ENCODE results near the gene UBE2E2. TPM values are rescaled to one million over a fixed set of nuclear protein-coding genes. Genes with fewer than 3 reads are reported as not detected.

Gene UBE2E2
- total RNA-seq, 1 donor from 2014 or later, result 28.7 TPM

DNA sequence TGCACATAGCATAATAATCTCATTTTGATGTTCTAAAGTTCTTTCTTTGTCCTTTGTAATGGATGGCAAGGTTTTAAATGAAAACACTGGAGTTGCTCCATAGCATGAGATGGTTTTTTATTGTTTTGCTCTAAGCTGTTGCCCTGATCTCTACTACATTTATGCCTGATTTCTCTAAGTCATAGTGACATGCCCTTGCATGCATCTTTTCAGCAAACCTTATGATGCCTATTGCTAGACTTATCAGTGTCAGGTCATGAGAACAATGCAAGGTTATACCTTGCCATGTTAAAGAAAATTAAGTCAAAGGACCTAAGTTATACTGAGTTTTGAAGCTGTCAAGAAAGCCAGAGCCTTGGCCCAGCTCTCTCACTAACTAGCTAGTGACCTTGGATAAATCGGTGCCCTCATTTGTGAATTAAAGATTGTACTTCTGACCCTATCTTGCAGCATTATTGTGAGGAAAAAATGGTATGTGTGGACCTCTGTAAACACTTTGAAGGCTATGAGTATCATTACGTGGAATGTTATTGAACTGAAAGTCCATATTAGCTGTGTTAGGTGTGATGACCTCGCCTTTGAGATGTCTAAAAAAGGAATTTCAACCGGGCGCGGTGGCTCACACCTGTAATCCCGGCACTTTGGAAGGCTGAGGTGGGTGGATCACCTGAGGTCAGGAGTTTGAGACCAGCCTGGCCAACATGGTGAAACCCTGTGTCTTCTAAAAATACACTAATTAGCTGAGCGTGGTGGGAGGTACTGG lies 346.2 kb downstream of the UBE2E2 start:
- Histone ChIP-seq H3K36me3 (ENCODE audit: control insufficient read depth, insufficient read depth, low read length) (no peaks in the 10 kb centered on the region), H3K27me3 (ENCODE audit: control insufficient read depth, insufficient read depth, low read length) (no peaks in the 10 kb centered on the region), H3K4me3 (ENCODE audit: low read depth, low read length) (no peak overlapping the region)
- DNase-seq (ENCODE audit: low read depth), result no peak
- TF ChIP-seq CTCF (IDR thresholded peaks at IDR 0.05; ENCODE audit: insufficient read depth, low read length, poor library complexity, severe bottlenecking), result no peak

DNA sequence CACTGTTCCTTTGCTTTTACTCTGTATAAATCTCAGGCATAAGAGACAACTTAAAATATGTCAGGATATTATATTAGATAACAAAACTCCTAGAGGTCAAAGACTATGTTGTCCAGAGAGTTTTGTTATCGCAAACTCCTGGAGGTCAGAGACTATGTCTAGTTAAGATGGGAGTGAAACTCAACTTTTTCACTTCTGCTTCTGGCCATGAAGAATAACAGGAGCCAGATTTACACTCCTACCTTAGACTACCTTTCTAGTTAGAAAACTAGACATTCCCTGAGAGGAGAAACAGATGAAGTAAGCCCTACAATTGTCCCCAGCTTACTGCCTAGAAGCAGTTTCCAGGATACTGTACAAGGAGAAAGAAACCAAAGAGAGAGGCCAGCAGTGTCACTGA lies 347.3 kb downstream of the UBE2E2 start:
- no peak for DNase-seq (ENCODE audit: low read depth)
- no peak overlapping the region for H3K4me3 ChIP-seq (ENCODE audit: low read depth, low read length)
- no peaks in the 10 kb centered on the region for H3K36me3 ChIP-seq (ENCODE audit: control insufficient read depth, insufficient read depth, low read length)
- TF ChIP-seq CTCF (IDR thresholded peaks at IDR 0.05; ENCODE audit: insufficient read depth, low read length, poor library complexity, severe bottlenecking), result no peak
- H3K27me3 ChIP-seq (ENCODE audit: control insufficient read depth, insufficient read depth, low read length), result no peaks in the 10 kb centered on the region

DNA sequence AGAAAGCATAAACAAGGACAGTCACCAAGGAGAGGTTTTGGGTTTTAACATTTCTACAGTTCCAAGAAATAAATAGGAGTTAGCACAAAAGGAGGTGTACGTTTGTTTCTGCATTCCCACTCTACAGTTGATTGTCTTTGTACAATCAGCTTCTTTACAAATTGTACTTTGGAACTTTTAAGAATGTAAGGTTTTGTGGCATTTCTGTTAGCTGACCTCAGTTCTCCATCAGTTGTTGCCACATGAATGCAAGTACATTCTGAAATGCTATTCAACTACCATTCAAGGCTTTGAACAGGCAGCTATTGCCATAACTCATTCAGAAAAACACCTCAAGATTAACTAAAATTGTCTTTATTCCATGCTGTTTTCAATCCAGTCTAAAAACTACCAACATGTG lies 349.4 kb downstream of the UBE2E2 start:
- DNase-seq (ENCODE audit: low read depth), result no peak
- Histone ChIP-seq H3K36me3 (ENCODE audit: control insufficient read depth, insufficient read depth, low read length) (no peaks in the 10 kb centered on the region), H3K27me3 (ENCODE audit: control insufficient read depth, insufficient read depth, low read length) (no peaks in the 10 kb centered on the region), H3K4me3 (ENCODE audit: low read depth, low read length) (no peak overlapping the region)
- TF ChIP-seq CTCF (IDR thresholded peaks at IDR 0.05; ENCODE audit: insufficient read depth, low read length, poor library complexity, severe bottlenecking), result no peak

DNA sequence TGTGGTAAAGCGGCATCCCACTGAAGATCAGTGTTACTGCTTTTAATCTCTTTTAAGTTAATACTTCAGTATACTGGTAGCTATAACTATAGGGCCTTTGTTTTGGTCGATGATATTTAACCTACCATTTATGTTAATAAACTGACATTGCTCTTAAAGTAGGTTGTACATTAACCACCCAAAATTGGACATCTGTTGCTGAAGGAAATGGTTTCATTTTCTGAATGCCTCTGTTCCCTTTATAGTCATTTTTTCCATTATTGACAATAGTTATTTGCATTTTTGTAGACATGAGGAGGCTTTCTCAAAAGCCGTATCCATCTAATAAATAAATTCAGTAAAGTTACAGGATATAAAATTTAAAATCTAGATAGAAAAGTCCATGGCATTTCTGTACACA lies 350.2 kb downstream of the UBE2E2 start:
- H3K4me3 ChIP-seq (ENCODE audit: low read depth, low read length), result no peak overlapping the region
- DNase-seq (ENCODE audit: low read depth), result no peak
- TF ChIP-seq CTCF (IDR thresholded peaks at IDR 0.05; ENCODE audit: insufficient read depth, low read length, poor library complexity, severe bottlenecking), result no peak
- no peaks in the 10 kb centered on the region for H3K36me3 ChIP-seq (ENCODE audit: control insufficient read depth, insufficient read depth, low read length)
- H3K27me3 ChIP-seq (ENCODE audit: control insufficient read depth, insufficient read depth, low read length), result no peaks in the 10 kb centered on the region

- TF ChIP-seq CTCF (IDR thresholded peaks at IDR 0.05; ENCODE audit: insufficient read depth, low read length, poor library complexity, severe bottlenecking), result no peak
- no peak for DNase-seq (ENCODE audit: low read depth)
- H3K4me3 ChIP-seq (ENCODE audit: low read depth, low read length), result no peak overlapping the region
- no peaks in the 10 kb centered on the region for H3K27me3 ChIP-seq (ENCODE audit: control insufficient read depth, insufficient read depth, low read length)
- no peaks in the 10 kb centered on the region for H3K36me3 ChIP-seq (ENCODE audit: control insufficient read depth, insufficient read depth, low read length)
These were observed 362.1 kb downstream of the UBE2E2 start for GRCh38 chr3:23565041-23565775.

Data from kidney epithelial cell (primary cell).